IPS-11a (cell line): ENCODE results near the gene REM2.

Source experiments
- H3K4me3 ChIP-seq: one replicate; pipeline ENCODE4 v1.5.1; 2013; ENCODE audit warnings: low read depth, low read length, control low read depth

Gene REM2

DNA sequence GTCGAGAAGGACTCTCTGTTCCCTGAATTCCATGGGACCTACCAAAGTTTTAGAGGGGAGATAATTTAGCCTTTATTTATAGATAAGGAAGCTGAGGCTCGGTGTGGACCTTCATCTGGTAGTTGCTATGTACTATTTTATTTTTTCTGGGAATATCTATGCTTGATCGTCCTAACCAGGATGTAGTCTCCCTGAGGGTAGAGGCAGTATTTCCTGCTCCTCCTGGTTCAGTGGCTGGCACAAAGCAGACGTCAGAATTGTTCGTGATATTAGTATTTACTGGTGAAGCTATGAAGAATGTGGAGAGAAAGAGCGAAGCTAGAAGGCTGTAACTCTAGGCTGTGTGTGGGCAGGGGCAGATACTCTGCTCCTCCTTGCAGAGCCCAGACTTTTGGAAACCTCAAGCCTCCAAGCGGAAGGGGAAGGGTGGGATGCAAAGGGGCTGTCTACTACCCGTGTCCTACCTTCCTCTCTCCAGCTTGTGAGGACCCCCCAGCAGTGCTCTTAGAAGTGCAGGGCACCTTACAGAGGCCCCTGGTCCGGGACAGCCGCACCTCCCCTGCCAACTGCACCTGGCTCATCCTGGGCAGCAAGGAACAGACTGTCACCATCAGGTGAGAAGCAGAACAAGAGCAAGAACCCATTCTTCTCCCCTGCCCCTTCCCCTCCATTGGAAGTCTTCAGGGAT lies 10.0 kb upstream of the REM2 start:
- peak overlapping the region; percentile 84 for H3K4me3 ChIP-seq

DNA sequence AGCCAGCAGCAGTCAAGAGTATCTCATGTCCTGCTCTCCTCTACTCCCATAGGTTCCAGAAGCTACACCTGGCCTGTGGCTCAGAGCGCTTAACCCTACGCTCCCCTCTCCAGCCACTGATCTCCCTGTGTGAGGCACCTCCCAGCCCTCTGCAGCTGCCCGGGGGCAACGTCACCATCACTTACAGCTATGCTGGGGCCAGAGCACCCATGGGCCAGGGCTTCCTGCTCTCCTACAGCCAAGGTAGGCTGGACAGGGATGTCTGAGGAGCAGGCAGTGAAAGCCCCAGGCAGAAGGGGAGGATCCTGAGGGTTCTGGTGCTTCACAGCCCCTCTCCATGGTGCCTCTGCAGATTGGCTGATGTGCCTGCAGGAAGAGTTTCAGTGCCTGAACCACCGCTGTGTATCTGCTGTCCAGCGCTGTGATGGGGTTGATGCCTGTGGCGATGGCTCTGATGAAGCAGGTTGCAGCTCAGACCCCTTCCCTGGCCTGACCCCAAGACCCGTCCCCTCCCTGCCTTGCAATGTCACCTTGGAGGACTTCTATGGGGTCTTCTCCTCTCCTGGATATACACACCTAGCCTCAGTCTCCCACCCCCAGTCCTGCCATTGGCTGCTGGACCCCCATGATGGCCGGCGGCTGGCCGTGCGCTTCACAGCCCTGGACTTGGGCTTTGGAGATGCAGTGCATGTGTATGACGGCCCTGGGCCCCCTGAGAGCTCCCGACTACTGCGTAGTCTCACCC lies 7.8 kb upstream of the REM2 start:
- no peak overlapping the region for H3K4me3 ChIP-seq

DNA sequence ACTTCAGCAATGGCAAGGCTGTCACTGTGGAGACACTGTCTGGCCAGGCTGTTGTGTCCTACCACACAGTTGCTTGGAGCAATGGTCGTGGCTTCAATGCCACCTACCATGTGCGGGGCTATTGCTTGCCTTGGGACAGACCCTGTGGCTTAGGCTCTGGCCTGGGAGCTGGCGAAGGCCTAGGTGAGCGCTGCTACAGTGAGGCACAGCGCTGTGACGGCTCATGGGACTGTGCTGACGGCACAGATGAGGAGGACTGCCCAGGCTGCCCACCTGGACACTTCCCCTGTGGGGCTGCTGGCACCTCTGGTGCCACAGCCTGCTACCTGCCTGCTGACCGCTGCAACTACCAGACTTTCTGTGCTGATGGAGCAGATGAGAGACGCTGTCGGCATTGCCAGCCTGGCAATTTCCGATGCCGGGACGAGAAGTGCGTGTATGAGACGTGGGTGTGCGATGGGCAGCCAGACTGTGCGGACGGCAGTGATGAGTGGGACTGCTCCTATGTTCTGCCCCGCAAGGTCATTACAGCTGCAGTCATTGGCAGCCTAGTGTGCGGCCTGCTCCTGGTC lies 7.2 kb upstream of the REM2 start:
- no peak overlapping the region for H3K4me3 ChIP-seq

DNA sequence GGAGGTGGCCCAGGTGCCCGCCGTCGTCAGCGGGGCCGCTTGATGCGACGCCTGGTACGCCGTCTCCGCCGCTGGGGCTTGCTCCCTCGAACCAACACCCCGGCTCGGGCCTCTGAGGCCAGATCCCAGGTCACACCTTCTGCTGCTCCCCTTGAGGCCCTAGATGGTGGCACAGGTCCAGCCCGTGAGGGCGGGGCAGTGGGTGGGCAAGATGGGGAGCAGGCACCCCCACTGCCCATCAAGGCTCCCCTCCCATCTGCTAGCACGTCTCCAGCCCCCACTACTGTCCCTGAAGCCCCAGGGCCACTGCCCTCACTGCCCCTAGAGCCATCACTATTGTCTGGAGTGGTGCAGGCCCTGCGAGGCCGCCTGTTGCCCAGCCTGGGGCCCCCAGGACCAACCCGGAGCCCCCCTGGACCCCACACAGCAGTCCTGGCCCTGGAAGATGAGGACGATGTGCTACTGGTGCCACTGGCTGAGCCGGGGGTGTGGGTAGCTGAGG lies 6.0 kb upstream of the REM2 start:
- H3K4me3 ChIP-seq, result no peak overlapping the region

DNA sequence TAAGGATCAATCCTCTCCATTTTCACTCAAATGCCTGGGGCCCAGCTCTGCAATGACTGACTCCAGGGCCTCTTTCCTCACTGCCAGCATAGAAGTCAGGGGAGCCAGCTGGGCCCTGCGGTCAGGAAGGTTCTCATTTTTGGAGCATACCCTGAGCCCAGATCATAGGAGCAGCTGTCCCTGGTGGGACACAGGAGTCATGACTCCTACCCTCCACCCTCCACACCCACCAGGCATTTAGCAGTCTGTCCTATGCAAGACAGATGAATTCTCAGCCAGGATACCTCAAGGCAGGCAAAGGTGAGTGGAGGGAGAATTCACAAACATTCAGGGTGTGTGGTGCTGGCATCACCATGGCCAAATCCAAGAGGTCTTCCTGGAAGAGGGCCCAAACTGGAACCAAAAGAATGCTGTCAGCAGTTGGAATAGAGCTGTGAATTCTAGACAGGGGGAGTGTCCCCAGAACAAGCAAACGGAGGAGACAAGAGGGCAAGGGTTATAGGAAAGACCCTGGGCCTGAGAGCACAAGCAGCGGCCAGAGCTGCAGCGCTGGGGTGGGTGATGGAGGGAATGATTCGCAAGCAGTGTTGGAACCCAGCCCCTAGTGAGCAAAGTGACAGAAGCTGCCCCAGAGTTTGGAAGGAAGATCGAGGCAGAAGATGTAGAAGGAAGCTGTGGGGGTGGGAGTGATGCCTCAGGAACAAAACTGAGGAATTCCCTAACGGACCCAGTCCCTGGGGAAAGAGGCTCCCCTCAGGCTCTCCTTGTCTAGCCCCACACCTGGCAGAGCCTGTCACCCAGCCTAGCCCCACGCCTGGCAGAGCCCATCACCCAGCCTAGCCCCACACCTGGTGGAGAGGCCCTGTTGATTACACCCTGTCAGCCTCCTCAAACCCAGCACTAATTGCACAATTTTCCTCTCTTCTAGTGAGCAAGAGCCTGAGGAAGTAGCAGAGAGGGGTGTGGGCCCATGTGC lies 4.5 kb upstream of the REM2 start:
- no peak overlapping the region for H3K4me3 ChIP-seq

DNA sequence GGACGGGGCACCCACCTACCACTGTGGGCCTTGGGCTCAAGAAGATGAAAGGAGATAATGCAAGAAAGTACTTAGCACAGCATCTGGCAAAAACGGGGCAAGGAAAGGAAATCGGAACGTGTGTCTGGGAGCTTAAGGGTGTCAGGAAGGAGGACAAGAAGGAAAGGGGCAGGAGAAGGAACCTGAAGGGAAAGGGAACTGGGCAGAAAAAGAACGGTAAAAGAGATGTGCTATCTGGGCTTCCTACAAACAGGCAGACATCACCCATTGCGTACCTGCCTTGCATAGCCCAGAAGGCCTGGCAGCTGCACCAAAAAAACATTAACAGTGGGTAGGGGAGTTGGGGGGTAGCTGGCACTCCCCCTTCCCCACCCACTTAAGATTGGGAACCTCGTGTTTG lies 958 bp upstream of the REM2 start:
- H3K4me3 ChIP-seq, result no peak overlapping the region

DNA sequence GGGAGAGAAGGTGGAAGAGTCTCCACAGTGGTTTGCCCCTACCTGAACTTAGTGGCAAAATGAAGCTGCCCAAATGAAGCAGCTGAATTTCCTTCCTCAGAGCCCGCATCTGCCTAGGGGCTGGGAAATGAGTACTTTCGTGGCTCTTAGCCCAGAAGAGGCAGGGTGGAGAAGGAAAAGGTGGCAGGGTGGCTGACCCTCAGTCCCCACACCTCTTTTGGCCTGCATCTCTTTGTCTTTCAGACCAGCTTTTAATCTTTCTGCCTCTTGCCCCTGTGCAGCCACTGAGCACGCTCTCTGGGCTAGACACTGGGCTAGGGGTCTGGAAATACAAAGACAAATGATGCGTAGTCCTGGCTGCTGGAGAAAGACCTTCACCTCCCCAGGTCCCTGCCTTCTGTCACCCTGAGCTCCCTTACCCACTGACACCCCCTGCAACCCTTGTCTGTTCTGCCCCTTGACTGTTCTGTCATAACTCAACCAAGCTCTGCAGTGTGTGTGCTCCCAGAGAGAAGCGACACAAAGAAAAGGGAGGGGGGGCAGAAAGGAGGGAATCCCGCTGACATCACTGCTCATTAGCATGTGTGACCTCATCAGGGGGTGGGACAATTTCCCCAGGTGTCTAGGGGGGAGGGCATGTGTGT lies 371 bp upstream of the REM2 start:
- no peak overlapping the region for H3K4me3 ChIP-seq

DNA sequence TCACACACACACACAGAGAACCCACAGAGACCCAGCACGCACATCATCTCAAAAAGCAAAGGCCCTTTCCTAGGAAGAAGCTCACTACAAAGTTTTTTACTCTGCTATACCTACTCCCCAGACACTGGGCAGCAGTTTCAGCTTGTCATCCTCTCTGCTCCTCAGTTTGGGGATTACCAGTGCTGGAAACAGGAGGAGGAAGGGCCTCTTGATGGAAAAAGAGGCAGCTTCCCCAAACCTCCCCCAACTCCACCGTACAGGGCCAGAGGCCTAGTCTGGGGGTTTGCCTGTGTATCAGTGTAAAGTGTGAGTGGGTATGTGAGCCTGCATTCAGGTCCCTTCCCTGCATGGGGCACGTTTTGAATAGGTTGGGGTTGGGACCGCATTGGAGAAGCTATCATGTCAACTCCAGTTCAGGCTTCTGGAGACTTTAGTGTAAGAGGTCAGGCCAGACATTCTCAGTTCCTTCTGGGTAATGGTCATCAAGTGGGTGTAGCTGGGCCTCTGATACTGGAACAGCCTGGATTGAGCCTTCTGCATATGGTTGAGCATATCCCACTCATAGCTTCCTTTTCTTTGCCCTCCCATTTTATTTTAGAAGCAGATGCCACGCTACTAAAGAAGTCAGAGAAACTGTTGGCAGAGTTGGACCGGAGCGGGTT lies 1.2 kb downstream of the REM2 start:
- H3K4me3 ChIP-seq, result no peak overlapping the region

DNA sequence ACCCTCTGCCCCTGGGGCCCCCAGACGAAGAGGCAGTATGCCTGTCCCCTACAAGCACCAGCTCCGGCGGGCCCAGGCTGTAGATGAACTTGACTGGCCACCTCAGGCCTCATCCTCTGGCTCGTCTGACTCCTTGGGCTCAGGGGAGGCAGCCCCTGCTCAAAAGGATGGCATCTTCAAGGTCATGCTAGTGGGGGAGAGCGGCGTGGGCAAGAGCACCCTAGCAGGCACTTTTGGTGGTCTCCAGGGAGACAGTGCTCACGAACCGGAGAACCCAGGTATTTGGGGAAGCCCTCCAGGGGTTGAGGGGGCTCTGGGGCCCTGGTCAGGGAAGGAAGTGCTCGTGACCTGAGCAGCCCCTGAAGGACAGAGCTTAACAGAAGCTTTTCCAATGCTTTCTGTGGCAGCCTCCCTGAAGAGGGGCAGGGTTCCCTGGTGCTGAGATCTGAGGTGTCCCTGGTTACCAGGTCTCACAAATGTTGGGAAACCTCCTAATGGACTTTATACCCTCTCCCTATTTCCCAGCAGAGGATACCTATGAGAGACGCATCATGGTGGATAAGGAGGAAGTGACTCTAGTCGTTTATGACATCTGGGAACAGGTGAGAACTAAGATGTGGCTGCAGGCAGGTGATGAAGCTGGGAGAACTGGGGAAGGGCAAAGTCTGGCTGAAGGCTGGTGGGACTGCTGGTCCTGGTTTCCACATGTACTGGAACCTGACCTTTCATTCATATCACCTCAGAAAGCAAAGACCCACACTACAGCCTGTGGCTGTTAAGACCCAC lies 1.9 kb downstream of the REM2 start:
- no peak overlapping the region for H3K4me3 ChIP-seq

DNA sequence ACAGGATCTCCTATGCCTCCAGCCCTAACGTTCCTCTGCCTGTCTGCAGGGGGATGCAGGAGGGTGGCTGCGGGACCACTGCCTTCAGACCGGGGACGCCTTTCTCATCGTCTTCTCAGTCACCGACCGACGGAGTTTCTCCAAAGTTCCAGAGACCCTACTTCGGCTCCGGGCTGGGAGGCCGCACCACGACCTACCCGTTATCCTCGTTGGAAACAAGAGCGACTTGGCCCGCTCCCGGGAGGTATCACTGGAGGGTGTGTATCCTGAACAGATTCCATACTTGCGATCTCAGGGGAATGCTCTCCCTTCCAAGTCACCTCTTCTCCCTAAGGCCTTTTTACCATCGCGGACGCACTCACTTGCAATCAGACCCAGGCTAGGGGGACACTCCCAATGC lies 3.0 kb downstream of the REM2 start:
- peak overlapping the region; percentile 46 for H3K4me3 ChIP-seq

DNA sequence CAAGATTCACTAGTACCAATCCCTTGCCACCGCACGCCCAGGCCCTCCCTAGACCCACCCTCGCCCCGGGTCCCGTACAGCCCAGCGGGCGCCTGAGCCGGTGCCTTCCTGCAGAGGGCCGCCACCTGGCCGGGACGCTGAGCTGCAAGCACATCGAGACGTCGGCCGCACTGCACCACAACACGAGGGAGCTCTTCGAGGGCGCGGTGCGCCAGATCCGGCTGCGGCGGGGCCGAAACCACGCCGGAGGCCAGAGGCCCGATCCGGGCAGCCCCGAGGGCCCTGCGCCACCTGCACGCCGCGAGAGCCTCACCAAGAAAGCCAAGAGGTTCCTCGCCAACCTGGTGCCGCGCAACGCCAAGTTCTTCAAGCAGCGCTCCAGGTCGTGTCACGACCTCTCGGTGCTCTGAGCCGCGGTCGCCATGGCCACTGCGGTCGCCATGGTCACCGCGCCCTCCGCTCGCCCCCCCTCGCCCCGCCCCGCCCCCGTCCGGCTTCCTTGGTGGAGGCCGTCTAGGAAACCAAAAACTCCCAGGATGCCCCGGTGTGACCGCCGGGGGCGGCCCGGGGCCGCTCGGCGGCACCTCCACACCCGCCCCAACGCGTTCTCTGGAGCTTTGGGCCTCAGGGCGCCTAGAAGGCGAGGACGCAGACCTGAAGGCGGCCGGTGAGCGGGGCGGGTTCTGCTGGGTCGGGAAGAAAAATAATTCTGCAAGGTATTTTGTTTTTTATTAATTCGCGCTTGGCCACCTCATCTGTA lies 3.7 kb downstream of the REM2 start:
- H3K4me3 ChIP-seq, result peak overlapping the region; percentile 58

DNA sequence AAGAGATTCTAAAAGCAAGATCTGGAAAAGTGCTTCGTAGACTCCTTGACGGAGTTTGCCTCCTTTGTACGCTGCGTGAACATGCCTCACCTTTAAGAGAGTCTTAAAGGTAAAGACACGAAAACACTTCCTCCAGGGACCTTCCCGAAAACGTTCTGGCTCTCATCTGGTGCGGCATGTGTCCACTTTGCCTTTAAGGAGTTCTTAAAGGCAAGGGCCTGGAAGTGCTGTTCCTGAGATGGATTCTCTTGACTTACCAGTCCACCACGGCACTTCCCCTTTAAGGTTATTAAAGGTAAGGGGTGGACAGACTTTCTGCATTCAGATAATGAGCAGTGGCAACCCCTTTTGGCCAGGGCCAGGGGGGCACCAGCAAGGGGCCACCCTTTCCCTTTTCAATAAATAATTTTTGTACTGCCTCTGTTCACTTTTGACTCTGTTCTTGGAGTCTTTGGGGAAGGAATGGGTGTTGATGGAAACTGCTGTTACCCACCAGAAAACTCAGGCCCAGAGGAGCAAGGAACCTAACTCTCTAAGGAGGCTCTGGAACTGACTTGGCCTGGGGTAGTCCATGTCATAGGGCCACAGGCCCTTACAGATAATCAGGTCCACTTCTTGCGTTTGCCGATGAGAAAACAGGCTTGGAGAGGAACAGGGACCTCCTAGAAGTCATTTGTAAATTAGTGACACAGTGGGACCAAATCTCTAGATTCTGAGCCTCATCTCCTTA lies 4.4 kb downstream of the REM2 start:
- peak overlapping the region; percentile 58 for H3K4me3 ChIP-seq

DNA sequence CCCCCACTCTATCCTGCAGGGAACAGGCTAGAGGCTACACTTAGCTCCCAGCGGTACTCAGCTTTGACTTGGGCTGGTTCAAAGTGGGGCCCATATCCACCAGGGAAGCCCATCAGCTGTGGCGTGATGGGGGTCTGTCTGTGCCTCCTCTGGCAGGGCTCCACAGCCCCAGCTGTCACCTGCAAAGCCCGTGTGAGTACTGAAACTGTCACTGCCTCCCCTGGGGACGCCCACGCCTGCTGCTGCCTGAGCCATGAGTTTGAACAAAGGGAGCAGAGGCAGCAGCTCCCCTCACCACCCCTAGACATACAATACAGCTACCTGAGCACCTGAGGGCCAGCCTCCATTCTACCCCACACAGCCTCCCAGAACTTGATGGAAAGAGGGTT lies 5.0 kb downstream of the REM2 start:
- no peak overlapping the region for H3K4me3 ChIP-seq

DNA sequence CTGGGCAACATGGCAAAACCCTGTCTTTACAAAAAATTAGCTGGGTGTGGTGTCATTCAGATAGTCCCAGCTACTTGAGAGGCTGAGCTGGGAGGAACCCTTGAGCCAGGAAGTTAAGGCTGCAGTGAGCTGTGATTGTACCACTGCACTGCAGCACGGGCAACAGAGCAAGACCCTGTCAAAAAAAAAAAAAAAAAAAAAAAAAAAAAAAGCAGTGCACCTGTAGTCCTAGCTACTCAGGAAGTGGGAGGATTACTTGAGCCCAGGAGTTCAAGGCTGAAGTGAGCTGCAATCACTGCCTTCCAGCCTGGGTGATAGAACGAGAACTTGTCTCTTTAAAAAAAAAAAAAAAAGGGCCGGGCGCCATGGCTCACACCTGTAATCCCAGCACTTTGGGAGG lies 5.6 kb downstream of the REM2 start:
- H3K4me3 ChIP-seq, result no peak overlapping the region

DNA sequence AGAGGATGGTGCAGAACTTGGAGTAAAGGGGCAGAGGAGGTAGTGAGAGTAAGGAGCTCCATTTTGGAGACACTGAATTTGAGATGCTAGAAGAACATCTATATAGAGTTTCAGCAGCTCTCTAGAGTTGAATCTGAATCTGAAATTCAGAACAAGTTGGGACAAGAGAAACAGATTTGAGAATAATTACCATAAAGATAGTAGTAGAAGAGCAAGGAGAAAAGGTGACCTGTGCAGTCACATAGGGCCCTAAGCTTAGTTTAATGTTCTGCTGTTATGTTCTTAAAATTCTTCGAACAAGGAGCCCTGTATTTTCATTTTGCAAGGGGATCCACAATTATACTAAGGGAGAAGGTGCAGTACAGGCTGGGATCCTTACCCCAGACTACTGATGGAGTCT lies 7.4 kb downstream of the REM2 start:
- no peak overlapping the region for H3K4me3 ChIP-seq

DNA sequence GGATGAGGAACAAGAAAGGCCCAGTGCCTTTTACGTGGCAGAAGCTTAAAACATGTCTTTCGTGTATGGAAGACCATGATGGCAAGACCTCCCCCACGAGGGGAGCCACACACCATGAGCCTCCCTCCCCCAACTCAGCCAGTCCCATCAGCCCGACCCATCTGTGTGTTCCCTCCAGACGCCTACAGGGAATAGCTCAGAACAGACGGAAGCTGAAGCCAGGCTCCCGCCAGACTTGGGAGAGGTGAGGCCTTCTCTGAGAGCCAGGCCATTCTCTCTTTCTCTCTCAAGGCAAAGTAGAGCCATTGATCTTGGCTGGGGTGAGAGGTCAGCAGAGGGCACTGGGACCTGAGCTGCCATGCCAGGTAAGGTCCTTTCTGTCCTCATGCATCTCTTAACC lies 9.5 kb downstream of the REM2 start:
- H3K4me3 ChIP-seq, result no peak overlapping the region

DNA sequence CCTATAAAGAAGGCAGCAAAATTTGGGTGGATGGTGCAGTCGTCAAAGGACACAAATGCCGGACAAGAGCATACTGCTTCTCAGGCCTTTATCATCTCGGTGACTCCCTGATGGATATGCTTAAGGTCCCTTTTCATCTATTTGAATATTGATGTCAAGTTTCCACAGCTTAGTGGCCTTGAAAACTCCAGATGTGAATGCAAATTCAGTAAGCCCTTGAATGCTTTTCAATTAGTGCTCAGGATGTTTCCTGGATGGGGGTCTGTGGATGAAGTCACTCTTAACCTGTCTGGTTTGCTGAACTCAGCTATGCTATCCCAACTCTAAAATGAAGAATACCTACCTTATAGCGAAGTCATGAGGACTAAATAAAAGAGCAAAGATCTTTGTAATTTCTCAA lies 10.7 kb downstream of the REM2 start:
- no peak overlapping the region for H3K4me3 ChIP-seq

DNA sequence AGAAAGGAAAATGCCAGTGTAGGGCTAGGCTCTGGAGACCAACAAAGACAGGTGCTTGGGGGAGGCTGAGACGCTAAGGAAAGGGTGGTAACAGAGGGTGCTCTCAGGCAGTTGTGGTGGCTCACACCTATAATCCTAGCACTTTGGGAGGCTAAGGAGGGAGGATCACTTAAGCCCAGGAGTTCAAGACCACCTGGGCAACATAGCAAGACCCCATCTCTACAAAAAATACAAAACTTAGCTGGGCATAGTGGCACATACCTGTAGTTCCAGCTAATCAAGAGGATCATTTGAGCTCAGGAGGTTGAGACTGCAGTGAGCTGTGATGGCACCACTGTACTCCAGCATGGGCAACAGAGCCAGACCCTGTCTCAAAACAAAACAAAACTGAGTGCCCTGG lies 12.4 kb downstream of the REM2 start:
- H3K4me3 ChIP-seq, result no peak overlapping the region
